NCI-H524 (cell line): ENCODE results near the gene CUTA.

ENCODE experiments used
- DNase-seq, 2 experiments: peaks; one replicate each; lab custom pipeline; 2025; lab: John Stamatoyannopoulos, UW

The CUTA gene

GRCh38 chr6:33417903-33418689, at the start of gene CUTA:
Gene CUTA (minus strand): TSS chr6:33418107. CDS start chr6:33418000, 107 bp downstream.
- peak; percentile 99 for DNase-seq

- no peak for DNase-seq
Observed at GRCh38 chr6:33467091-33467490, 49.2 kb upstream of the CUTA start.

GRCh38 chr6:33466075-33466735, 48.3 kb upstream of the CUTA start:
- no peak for DNase-seq

DNA sequence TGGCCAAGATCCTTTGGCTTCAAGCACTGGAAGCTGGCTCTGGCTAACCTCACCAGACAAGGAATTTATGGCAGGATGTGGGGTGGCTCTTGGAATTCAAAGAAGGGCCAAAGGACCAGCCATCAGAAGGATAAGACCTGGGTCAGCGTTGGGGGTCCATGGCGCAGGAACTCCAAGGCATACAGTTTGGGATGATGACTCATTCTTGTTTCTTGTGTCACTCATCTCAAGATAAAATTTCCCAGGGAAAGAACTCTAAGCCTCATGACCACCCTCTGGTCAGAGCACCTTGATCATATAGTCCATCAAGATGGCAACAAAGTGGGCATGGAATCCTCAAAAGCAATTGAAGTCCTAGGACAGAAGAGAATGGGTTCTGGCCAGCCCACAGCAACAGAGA, 41.3 kb upstream of the CUTA start:
- no peak for DNase-seq

- DNase-seq: no peak
Observed at GRCh38 chr6:33458676-33459075, 40.8 kb upstream of the CUTA start.

DNA sequence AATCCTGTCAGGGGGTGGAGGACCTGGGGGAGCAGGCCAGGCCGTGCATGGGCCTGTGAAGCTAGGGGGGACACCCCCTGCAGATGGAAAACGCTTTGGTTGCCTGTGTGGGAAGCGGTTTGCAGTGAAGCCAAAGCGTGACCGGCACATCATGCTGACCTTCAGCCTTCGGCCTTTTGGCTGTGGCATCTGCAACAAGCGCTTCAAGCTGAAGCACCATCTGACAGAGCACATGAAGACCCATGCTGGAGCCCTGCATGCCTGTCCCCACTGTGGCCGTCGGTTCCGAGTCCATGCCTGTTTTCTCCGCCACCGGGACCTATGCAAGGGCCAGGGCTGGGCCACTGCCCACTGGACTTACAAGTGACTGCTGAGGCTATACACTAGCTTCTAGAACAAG, 38.2 kb upstream of the CUTA start:
- no peak for DNase-seq

GRCh38 chr6:33455051-33455450, 37.1 kb upstream of the CUTA start:
- no peak for DNase-seq

- peak; percentile 81 to 93 for DNase-seq
Observed at GRCh38 chr6:33454009-33454946, 36.4 kb upstream of the CUTA start, which contains the start of gene ZBTB9. Gene ZBTB9 (plus strand): TSS chr6:33454576. CDS start chr6:33455101, 525 bp downstream.

DNA sequence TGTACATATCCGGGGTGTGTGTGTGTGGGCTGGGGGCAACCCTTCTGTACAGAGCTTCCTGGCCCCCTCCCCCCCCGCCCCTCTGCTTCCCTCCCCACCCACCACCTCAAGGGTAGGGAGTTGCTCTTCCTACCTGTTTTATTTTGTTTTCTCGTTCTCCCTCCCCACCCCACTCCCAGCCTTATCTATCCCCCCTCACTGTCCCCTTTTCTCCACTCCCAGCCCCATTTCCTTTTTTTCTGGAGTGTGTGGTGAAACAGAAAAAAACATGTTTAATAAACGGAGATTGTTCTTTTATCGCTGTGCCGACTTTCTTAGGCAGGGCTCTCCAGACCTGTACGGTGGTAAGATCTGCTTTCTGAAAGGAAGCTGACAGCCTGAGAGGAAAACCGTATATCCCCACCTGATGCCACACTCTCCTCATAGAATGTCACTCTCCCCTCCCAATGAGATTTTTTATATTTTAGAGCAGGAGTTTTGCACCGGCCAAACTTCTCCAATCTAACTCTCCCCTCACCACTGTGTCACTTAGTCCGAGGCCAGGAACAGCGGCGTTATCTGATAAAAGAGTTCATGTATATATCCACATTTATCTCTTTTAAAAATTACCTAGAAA, 35.6 kb upstream of the CUTA start:
- no peak for DNase-seq

DNA sequence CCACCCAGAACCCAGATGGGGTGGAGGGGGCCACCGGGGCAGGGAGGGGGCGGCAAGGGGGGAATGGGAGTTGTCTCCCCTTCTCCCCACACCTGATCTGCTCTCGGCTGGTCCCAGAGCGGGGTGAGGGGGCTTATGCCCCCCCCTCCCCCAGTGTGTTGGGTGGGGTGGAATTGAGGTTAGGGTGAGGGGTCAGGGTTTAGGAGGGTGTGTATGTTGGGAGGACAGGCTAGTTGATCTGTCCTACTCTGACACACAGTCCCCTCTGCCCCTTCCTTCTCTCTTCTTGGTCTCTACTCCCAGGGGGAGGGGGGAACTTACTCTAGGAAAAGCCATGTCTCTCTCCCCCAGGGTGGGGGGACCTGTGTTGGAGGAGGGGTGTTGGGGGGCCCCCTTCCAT, 34.6 kb upstream of the CUTA start:
- no peak for DNase-seq

DNA sequence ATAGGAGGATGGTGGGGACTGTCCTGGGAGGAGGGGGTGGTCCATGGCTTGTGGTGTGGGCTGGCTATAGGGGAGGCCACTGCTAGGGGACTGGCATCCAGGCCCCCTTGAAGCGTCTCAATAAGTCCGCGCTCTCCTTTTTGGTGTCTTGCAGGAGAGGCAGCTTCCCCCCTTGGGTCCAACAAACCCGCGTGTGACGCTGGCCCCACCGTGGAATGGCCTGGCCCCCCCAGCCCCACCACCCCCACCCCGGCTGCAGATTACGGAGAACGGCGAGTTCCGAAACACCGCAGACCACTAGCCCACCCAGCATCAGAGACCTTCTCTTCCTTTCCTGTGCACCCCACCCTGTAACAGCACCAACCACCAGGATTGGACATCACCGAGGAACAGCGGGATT, 33.7 kb upstream of the CUTA start:
- DNase-seq: no peak

GRCh38 chr6:33450434-33450833, 32.5 kb upstream of the CUTA start:
- no peak for DNase-seq

GRCh38 chr6:33446356-33446755, 28.4 kb upstream of the CUTA start:
- no peak for DNase-seq

GRCh38 chr6:33445119-33445603, 27.3 kb upstream of the CUTA start:
- DNase-seq: no peak

DNA sequence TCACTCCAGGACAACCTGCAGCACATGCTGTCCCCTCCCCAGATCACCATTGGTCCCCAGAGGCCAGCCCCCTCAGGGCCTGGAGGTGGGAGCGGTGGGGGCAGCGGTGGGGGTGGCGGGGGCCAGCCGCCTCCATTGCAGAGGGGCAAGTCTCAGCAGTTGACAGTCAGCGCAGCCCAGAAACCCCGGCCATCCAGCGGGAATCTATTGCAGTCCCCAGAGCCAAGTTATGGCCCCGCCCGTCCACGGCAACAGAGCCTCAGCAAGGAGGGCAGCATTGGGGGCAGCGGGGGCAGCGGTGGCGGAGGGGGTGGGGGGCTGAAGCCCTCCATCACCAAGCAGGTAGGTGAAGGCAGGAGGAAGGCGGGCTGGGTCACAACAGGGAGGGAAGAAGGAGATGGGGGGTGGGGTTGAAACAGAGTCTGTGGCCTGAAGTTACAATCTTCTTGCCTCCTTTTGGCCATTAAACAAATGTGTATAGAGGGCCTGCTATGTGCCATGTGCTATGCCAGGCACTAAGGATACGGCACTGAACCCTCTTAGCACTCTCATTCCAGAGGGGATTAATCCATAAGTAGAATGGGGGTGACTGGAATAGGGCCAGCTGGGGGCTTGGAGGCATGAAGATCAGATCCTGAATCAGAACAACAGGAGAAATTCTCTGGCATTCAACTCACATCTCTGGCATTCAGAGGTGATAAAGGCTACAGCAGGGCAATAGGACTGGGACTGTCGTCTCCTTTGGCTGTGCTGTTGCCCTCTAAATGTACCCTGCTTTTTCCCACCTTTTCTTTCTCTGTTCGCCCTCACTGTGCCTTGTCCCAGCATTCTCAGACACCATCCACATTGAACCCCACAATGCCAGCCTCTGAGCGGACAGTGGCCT, 26.0 kb upstream of the CUTA start:
- DNase-seq: no peak

DNA sequence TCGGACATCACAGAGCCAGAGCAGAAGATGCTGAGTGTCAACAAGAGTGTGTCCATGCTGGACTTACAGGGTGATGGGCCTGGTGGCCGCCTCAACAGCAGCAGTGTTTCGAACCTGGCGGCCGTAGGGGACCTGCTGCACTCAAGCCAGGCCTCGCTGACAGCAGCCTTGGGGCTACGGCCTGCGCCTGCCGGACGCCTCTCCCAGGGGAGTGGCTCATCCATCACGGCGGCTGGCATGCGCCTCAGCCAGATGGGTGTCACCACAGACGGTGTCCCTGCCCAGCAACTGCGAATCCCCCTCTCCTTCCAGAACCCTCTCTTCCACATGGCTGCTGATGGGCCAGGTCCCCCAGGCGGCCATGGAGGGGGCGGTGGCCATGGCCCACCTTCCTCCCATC, 25.1 kb upstream of the CUTA start:
- no peak for DNase-seq

- no peak for DNase-seq
Observed at GRCh38 chr6:33442283-33442682, 24.4 kb upstream of the CUTA start.

DNA sequence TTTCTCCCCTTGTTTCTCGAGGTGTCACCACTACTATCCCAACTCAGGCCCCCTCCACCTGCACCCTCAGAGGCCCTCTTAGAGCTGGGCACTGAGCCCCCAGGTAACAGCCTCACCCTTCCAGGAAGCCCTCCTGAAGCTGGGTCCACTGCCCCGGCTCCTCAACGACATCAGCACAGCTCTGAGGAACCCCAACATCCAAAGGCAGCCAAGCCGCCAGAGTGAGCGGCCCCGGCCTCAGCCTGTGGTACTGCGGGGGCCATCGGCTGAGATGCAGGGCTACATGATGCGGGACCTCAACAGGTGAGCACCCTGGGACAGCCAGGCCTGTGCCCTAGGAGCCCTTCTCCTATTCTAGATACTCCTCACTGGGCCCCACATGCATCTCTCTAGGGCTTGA, 23.6 kb upstream of the CUTA start:
- DNase-seq: no peak

GRCh38 chr6:33440649-33441309, 22.9 kb upstream of the CUTA start:
- DNase-seq: no peak

- no peak for DNase-seq
Observed at GRCh38 chr6:33439956-33440648, 22.2 kb upstream of the CUTA start.
